Neural cell (in vitro differentiated cells): ENCODE measurements around the gene NFS1. TPM values are rescaled to one million over a fixed set of nuclear protein-coding genes. Genes with fewer than 3 reads are reported as not detected.

Experiments
- H2AFZ ChIP-seq: fragments of 200-600, 300-800 bp; sonication (generic), shearing (Covaris generic); 2 replicates; pipeline ENCODE4 v1.6.0; 2014; ENCODE audit warnings: low read depth, mild to moderate bottlenecking, antibody characterized with exemption, low read length, moderate library complexity
- H3F3A ChIP-seq: fragments of 200-600 bp; shearing (Covaris generic); 2 replicates; pipeline ENCODE4 v1.6.1; 2016; ENCODE audit warnings: mild to moderate bottlenecking, moderate library complexity, mixed read lengths, antibody characterized with exemption, low read length; ENCODE audit not compliant: insufficient read depth, poor library complexity, severe bottlenecking
- H3K27ac ChIP-seq: fragments of 200-600, 300-800 bp; sonication (generic), shearing (Covaris generic); 2 replicates; pipeline ENCODE4 v1.5.1; 2014; ENCODE audit warnings: mild to moderate bottlenecking, low read length, moderate library complexity
- H3K27me3 ChIP-seq: fragments of 300-800, 200-600 bp; sonication (generic), shearing (Covaris generic); 2 replicates; pipeline ENCODE4 v1.6.0; 2014; ENCODE audit warnings: mild to moderate bottlenecking, low read depth, low read length, moderate library complexity; ENCODE audit not compliant: insufficient read depth
- H3K36me3 ChIP-seq: fragments of 300-800, 200-600 bp; sonication (generic), shearing (Covaris generic); 2 replicates; pipeline ENCODE4 v1.5.1; 2014; ENCODE audit warnings: mild to moderate bottlenecking, antibody characterized with exemption, low read length, moderate library complexity; ENCODE audit not compliant: insufficient read depth
- H3K4me2 ChIP-seq: fragments of 300-800, 200-600 bp; sonication (generic), shearing (Covaris generic); 2 replicates; pipeline ENCODE4 v1.6.0; 2014; ENCODE audit warnings: mild to moderate bottlenecking, low read length
- H3K4me3 ChIP-seq: fragments of 300-800, 200-600 bp; sonication (generic), shearing (Covaris generic); 2 replicates; pipeline ENCODE4 v1.5.1; 2014; ENCODE audit warnings: mild to moderate bottlenecking, low read length, moderate library complexity
- H3K79me2 ChIP-seq: fragments of 200-600 bp; shearing (Covaris generic); replicated peaks from 2 replicates; pipeline ENCODE4 v1.6.0; 2014; ENCODE audit warnings: mild to moderate bottlenecking, low read length, moderate library complexity; ENCODE audit not compliant: insufficient read depth
- H3K9ac ChIP-seq: fragments of 300-800, 200-600 bp; sonication (generic), shearing (Covaris generic); 2 replicates; pipeline ENCODE4 v1.6.1; 2016; ENCODE audit warnings: mild to moderate bottlenecking, low read length, mixed read lengths
- H3K9me2 ChIP-seq: fragments of 200-600 bp; shearing (Covaris generic); 2 replicates; pipeline ENCODE4 v1.6.1; 2016; ENCODE audit warnings: mild to moderate bottlenecking, low read length, mixed read lengths; ENCODE audit not compliant: insufficient read depth
- H3K9me3 ChIP-seq: fragments of 200-600, 300-800 bp; sonication (generic), shearing (Covaris generic); 2 replicates; pipeline ENCODE4 v1.6.1; 2016; ENCODE audit warnings: mild to moderate bottlenecking, mixed run types, low read length, moderate library complexity, mixed read lengths
- H4K20me1 ChIP-seq: fragments of 200-600 bp; shearing (Covaris generic); 2 replicates; pipeline ENCODE4 v1.6.1; 2016; ENCODE audit warnings: mild to moderate bottlenecking, mixed run types; ENCODE audit not compliant: insufficient read depth
- EP300 ChIP-seq: fragments of 450-650 bp; conservative IDR thresholded peaks from 2 replicates; pipeline ENCODE4 v1.6.1; 2014; ENCODE audit warnings: antibody characterized with exemption, mild to moderate bottlenecking, moderate library complexity; ENCODE audit not compliant: poor library complexity, severe bottlenecking
- EZH2 ChIP-seq: fragments of 200-600, 300-800 bp; shearing (Covaris generic), sonication (generic); IDR thresholded peaks from 2 replicates; pipeline ENCODE4 v1.6.1; 2014; ENCODE audit warnings: antibody characterized with exemption, low read length, borderline replicate concordance, mild to moderate bottlenecking; ENCODE audit not compliant: insufficient read depth, poor library complexity, severe bottlenecking
- MXI1 ChIP-seq: fragments of 450-650 bp; conservative IDR thresholded peaks from 2 replicates; pipeline ENCODE4 v1.6.1; 2014; ENCODE audit warnings: antibody characterized with exemption, mild to moderate bottlenecking; ENCODE audit not compliant: poor library complexity, severe bottlenecking
- POLR2AphosphoS5 ChIP-seq: IDR thresholded peaks from 2 replicates; pipeline ENCODE4 v1.6.1; 2012
- RAD21 ChIP-seq: fragments of 450-650 bp; conservative IDR thresholded peaks from 2 replicates; pipeline ENCODE4 v1.6.1; 2014; ENCODE audit warnings: antibody characterized with exemption, mild to moderate bottlenecking, moderate library complexity
- SMC3 ChIP-seq: fragments of 450-650 bp; conservative IDR thresholded peaks from 2 replicates; pipeline ENCODE4 v1.6.1; 2014; ENCODE audit warnings: antibody characterized with exemption, mild to moderate bottlenecking, moderate library complexity; ENCODE audit not compliant: poor library complexity
- TAF1 ChIP-seq: IDR thresholded peaks from 2 replicates; pipeline ENCODE4 v1.6.1; 2012; ENCODE audit warnings: low read depth
- polyA plus RNA-seq: library from polyadenylated mRNA; depleted of rRNA; stranded (reverse); fragments of >200 nt; gene quantifications from 2 replicates; pipeline ENCODE4 v1.2.3, GENCODE V29; 2014
- TF ChIP-seq, protein P1 (sequence below): IDR thresholded peaks from 2 replicates; pipeline ENCODE4 v1.6.1; 2012; ENCODE audit warnings: borderline replicate concordance

NFS1 gene
- polyA plus RNA-seq, 1 donor from 2014 or later = 55.2 TPM

DNA sequence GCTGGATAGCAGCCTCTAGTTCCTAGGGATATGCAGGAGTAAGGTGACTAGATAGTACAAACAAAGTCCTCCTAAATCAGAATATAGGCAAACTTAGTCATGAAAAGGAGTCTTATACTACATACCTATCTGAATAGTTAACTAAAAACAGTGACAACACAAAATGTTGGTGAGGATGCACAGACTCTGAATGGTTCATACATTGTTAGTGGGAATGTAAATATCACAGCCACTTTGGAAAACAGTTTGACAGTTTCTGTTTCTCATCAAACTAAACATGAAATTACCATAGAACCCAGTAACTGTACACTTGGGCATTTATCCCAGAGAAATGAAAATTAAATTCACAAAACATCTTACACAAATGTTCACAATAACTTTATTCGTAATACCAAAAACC, 17.2 kb downstream of the NFS1 start:
- no peak overlapping the region for H3K4me3 ChIP-seq
- TF ChIP-seq EP300 = no peak
- no peak for TF ChIP-seq SMC3
- no peak for TF ChIP-seq MXI1
- no peak for TF ChIP-seq EZH2
- TF ChIP-seq, protein P1, sequence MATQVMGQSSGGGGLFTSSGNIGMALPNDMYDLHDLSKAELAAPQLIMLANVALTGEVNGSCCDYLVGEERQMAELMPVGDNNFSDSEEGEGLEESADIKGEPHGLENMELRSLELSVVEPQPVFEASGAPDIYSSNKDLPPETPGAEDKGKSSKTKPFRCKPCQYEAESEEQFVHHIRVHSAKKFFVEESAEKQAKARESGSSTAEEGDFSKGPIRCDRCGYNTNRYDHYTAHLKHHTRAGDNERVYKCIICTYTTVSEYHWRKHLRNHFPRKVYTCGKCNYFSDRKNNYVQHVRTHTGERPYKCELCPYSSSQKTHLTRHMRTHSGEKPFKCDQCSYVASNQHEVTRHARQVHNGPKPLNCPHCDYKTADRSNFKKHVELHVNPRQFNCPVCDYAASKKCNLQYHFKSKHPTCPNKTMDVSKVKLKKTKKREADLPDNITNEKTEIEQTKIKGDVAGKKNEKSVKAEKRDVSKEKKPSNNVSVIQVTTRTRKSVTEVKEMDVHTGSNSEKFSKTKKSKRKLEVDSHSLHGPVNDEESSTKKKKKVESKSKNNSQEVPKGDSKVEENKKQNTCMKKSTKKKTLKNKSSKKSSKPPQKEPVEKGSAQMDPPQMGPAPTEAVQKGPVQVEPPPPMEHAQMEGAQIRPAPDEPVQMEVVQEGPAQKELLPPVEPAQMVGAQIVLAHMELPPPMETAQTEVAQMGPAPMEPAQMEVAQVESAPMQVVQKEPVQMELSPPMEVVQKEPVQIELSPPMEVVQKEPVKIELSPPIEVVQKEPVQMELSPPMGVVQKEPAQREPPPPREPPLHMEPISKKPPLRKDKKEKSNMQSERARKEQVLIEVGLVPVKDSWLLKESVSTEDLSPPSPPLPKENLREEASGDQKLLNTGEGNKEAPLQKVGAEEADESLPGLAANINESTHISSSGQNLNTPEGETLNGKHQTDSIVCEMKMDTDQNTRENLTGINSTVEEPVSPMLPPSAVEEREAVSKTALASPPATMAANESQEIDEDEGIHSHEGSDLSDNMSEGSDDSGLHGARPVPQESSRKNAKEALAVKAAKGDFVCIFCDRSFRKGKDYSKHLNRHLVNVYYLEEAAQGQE = no peak
- TF ChIP-seq POLR2AphosphoS5 = no peak
- H3K27ac ChIP-seq = no peak overlapping the region
- no peaks in the 10 kb centered on the region for H3K79me2 ChIP-seq
- no peak overlapping the region for H3K9ac ChIP-seq
- no peaks in the 10 kb centered on the region for H3F3A ChIP-seq
- H4K20me1 ChIP-seq = no peaks in the 10 kb centered on the region
- no peaks in the 10 kb centered on the region for H3K9me3 ChIP-seq
- no peak overlapping the region for H2AFZ ChIP-seq
- no peaks in the 10 kb centered on the region for H3K9me2 ChIP-seq
- no peak overlapping the region for H3K4me2 ChIP-seq
- no peaks in the 10 kb centered on the region for H3K27me3 ChIP-seq
- H3K36me3 ChIP-seq = peaks cover 5% of the 10 kb centered on the region

DNA sequence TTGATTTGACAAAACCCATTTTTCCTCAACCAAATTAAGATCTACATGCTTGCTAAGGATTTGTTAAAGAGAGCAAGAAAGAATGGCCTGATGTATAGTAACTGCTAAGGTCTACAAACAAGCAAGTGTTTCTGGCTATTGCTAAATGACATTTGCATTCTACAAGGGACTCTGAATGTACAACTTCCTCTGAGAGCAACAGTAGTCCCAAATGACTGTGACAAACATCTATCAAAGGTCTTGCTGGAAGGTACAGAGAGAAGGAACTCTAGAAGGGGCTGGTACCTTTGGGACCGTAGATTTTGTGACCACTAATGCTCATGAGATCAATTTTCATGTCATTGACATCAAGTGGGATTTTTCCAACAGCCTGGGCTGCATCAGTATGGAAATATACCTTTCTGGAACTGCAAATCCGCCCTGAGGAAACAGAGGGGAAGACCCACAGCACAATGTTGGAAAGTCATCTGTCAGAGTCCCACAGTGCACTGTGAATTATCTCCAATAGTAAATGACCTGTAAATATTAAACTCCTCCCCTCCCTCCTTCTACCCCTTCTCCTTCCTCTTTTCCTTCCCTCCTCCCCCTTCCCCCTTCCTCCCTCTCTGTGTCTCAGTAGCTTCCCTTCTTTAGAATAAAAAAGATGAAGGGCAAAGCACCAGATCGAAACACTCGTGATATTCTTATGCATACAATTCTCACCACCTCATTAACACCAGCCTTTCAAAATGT, 18.5 kb downstream of the NFS1 start:
- no peak overlapping the region for H3K4me3 ChIP-seq
- no peaks in the 10 kb centered on the region for H3K9me2 ChIP-seq
- H3F3A ChIP-seq = no peaks in the 10 kb centered on the region
- peaks cover 5% of the 10 kb centered on the region for H3K36me3 ChIP-seq
- no peaks in the 10 kb centered on the region for H3K79me2 ChIP-seq
- H4K20me1 ChIP-seq = no peaks in the 10 kb centered on the region
- H3K9ac ChIP-seq = no peak overlapping the region
- H3K4me2 ChIP-seq = no peak overlapping the region
- H3K27ac ChIP-seq = no peak overlapping the region
- no peaks in the 10 kb centered on the region for H3K9me3 ChIP-seq
- H3K27me3 ChIP-seq = no peaks in the 10 kb centered on the region
- H2AFZ ChIP-seq = no peak overlapping the region
- TF ChIP-seq SMC3 = no peak
- TF ChIP-seq RAD21 = no peak
- TF ChIP-seq, protein P1 = no peak
- TF ChIP-seq TAF1 = no peak
